HL-60/S4 (cell line): ENCODE measurements around the gene FAM120C.

Source experiments
- in situ Hi-C: fragments of 300-500 bp; cut with MboI; formaldehyde crosslinking; loops from 2 replicates; pipeline ENCODE4 v1.14.3; 2022; ENCODE audit warnings: low sequenced_read_pairs

Gene FAM120C

GRCh38 chrX:54171527-54172250 lies 11.4 kb downstream of the FAM120C start:
- in situ Hi-C loops = no loop called here

- in situ Hi-C loops = no loop called here
These were observed 12.0 kb downstream of the FAM120C start for GRCh38 chrX:54171091-54171490.

- in situ Hi-C loops = no loop called here
These were observed 16.1 kb downstream of the FAM120C start for GRCh38 chrX:54166915-54167314.

- in situ Hi-C loops = no loop called here
These were observed 25.5 kb downstream of the FAM120C start for GRCh38 chrX:54157561-54157960.

- in situ Hi-C loops = no loop called here
These were observed 48.8 kb downstream of the FAM120C start for GRCh38 chrX:54134269-54134668.

- in situ Hi-C loops = no loop called here
These were observed 66.7 kb downstream of the FAM120C start for GRCh38 chrX:54116391-54116790.

GRCh38 chrX:54093571-54093970 lies 89.5 kb downstream of the FAM120C start:
- in situ Hi-C loops = no loop called here

GRCh38 chrX:54093159-54093558 lies 89.9 kb downstream of the FAM120C start:
- in situ Hi-C loops = no loop called here

- in situ Hi-C loops = no loop called here
These were observed 92.2 kb downstream of the FAM120C start for GRCh38 chrX:54090880-54091279.

GRCh38 chrX:54089191-54089590 lies 93.9 kb downstream of the FAM120C start:
- in situ Hi-C loops = no loop called here

GRCh38 chrX:54087661-54088060 lies 95.4 kb downstream of the FAM120C start:
- in situ Hi-C loops = no loop called here

- in situ Hi-C loops = no loop called here
These were observed 97.4 kb downstream of the FAM120C start for GRCh38 chrX:54085666-54086065.

GRCh38 chrX:54076903-54077302 lies 106.2 kb downstream of the FAM120C start:
- in situ Hi-C loops = no loop called here

- in situ Hi-C loops = no loop called here
These were observed 108.2 kb downstream of the FAM120C start for GRCh38 chrX:54074826-54075225.

GRCh38 chrX:54067766-54068165 lies 115.3 kb downstream of the FAM120C start:
- in situ Hi-C loops = no loop called here

GRCh38 chrX:54066841-54067240 lies 116.2 kb downstream of the FAM120C start:
- in situ Hi-C loops = no loop called here

GRCh38 chrX:54064564-54064963 lies 118.5 kb downstream of the FAM120C start:
- in situ Hi-C loops = no loop called here

GRCh38 chrX:54063361-54063760 lies 119.7 kb downstream of the FAM120C start:
- in situ Hi-C loops = no loop called here

GRCh38 chrX:54049801-54050200 lies 133.3 kb downstream of the FAM120C start:
- in situ Hi-C loops = no loop called here

- in situ Hi-C loops = no loop called here
These were observed 134.6 kb downstream of the FAM120C start for GRCh38 chrX:54048412-54048811.

- in situ Hi-C loops = no loop called here
These were observed 137.4 kb downstream of the FAM120C start for GRCh38 chrX:54045563-54046228.

- in situ Hi-C loops = no loop called here
These were observed 138.1 kb downstream of the FAM120C start for GRCh38 chrX:54044877-54045338.
